Measurements from ENCODE around the gene TFDP1.

The TFDP1 gene

DNA sequence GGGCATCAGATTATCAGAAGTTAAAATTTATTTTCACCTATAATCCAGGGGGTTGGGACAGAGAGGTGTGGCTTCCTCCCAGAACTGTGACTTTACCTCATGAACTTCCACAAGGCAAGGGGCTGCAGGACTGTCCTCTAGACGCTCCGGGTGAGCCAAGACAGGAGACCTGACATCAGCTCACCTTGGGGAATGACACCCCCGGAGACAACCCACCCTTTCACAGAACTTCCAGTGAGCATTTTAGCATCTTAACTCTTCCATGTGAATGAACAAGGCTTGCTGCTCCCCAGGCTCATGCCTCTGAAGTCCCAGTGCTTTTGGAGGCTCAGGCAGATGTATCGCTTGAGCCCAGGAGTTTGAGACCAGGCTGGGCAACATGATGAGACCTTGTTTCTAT lies 29.4 kb upstream of the TFDP1 start:
- CTCF ChIA-PET: interaction anchor here (3.9 kb wide), 1 partner anchor 10 kb away, joined by 9 read pairs; no protein-coding TSS in a partner anchor
- no peak for DNase-seq (ENCODE audit: extremely low spot score)
- TF ChIP-seq CTCF (IDR thresholded peaks at IDR 0.05; ENCODE audit: control extremely low read depth, extremely low read depth, low read depth, missing control alignments): no peak
- POLR2A ChIA-PET: no interaction called here

DNA sequence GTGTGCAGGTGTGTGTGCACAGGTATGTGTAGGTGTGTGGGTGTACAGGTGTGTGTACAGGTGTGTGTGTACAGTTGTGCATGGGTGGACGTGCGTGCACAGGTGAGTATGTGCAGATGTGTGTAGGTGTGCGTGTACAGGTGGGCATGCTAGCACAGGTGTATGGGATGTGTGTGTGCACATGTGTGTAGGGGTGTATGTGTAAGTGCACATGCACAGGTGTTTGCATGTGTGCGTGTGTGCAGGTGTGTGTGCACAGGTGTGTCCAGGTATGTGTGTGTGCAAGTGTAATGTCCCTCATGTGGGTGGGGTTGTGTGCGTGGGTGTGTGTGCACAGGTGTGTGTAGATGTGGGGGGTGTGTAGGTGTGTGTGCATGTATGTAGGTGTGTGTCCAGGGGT lies 27.5 kb upstream of the TFDP1 start:
- no peak for DNase-seq (ENCODE audit: extremely low spot score)
- TF ChIP-seq CTCF (IDR thresholded peaks at IDR 0.05; ENCODE audit: control extremely low read depth, extremely low read depth, low read depth, missing control alignments): no peak
- POLR2A ChIA-PET: no interaction called here
- CTCF ChIA-PET: interaction anchor here (1.1 to 3.9 kb wide), 2 partner anchors 12 to 99 kb away, joined by 3 to 9 read pairs; no protein-coding TSS in a partner anchor

GRCh38 chr13:113558461-113558860 lies 26.1 kb upstream of the TFDP1 start:
- POLR2A ChIA-PET: no interaction called here
- DNase-seq (ENCODE audit: extremely low spot score): no peak

DNA sequence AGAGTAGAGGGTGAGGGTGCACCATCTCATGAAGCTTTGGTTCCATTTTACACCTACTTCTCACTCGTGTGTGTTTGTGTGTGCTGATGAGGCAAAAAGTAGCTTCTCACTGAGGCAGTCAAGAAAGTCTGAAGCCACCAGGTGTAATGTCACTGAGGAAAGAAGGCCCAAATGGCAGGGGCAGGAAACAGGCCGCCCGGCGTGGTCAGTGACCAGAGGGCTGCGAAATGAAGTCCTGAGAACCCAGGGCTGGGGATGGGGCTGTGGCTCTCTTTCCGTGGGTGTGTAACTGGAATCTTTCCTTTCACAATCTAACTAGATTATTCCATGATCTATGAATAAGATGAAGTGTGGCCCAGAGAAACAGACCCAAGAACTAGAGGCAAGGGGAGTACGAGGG lies 25.5 kb upstream of the TFDP1 start:
- POLR2A ChIA-PET: no interaction called here
- TF ChIP-seq CTCF (IDR thresholded peaks at IDR 0.05; ENCODE audit: control extremely low read depth, extremely low read depth, low read depth, missing control alignments): no peak
- CTCF ChIA-PET: interaction anchor here (0.8 kb wide), 1 partner anchor 9 kb away, joined by 3 read pairs; no protein-coding TSS in a partner anchor
- no peak for DNase-seq (ENCODE audit: extremely low spot score)

More at GRCh38 chr13:113558461-113558860, 26.1 kb upstream of the TFDP1 start:
- CTCF ChIA-PET: no interaction called here
- no peak for TF ChIP-seq CTCF (IDR thresholded peaks at IDR 0.05; ENCODE audit: control extremely low read depth, extremely low read depth, low read depth, missing control alignments)

DNA sequence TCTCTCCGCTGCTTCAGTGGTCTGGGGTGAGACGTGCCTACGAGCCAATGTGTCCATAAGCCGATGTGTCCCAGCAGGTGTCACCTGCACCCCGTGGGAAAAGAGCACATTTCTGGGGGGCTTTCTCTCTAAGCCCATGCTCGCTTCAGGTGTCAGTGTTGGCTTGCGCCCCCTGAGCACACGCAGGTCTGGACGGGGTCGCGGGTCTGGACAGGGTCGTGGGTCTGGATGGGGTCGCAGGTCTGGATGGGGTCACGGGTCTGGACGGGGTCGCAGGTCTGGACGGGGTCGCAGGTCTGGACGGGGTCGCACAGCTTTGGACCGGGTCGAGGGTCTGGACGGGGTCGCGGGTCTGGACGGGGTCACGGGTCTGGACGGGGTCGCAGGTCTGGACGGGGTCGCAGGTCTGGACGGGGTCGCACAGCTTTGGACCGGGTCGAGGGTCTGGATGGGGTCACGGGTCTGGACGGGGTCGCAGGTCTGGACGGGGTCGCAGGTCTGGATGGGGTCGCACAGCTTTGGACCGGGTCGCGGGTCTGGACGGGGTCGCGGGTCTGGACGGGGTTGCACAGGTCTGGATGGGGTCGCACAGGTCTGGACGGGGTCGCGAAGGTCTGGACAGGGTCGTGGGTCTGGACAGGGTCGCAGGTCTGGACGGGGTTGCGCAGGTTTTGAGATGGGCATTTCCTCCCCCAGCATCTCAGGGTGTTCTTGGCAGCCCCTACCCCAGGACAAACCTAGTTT lies 24.5 kb upstream of the TFDP1 start:
- ChIA-PET CTCF (no interaction called here), POLR2A (no interaction called here)
- no peak for DNase-seq (ENCODE audit: extremely low spot score)
- TF ChIP-seq CTCF (IDR thresholded peaks at IDR 0.05; ENCODE audit: control extremely low read depth, extremely low read depth, low read depth, missing control alignments): no peak

DNA sequence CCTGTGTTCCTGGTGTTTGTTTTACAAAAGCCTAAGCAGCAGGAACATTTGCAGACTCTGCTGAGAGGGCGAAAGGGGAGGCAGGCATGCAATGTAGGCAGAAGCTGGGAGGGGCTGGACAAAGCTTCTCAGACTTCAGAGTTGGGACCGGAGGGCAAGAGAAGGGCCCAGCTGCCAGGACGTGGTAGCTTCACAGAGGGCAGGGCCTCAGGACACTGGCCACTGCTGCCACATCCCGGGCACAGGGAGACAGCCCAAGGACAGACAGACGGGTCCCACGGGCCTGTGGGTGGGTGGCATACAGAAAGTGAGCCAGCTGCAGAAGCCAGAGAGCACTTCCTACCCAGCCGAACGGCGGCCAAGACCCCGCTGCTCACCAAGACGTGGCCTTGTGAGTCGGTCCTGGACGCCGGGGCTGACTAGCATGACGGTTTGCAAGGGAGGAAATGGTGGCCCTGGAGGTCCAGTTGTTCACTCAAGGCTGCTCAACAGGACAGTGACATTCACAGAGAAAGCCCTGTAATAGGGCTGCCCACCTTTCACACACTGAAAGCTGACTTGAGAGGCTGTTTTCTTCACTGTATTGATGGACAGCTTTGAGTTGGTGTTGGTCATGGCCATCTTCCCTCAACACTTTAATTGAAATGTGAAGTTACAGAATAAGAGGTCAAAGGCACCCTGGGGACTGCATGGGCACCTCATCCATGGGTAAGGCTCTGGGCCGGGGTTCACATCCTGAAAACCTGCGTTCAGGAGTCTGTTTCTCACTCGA lies 23.7 kb upstream of the TFDP1 start:
- ChIA-PET POLR2A (no interaction called here), CTCF (interaction anchor here (1.5 to 2.5 kb wide), 3 partner anchors 101 to 618 kb away, joined by 3 to 8 read pairs (median 5); no protein-coding TSS in a partner anchor)
- TF ChIP-seq CTCF (IDR thresholded peaks at IDR 0.05; ENCODE audit: control extremely low read depth, extremely low read depth, low read depth, missing control alignments): no peak
- DNase-seq (ENCODE audit: extremely low spot score): no peak

Measured in GM10248 (cell line).